Measurements from ENCODE around the gene CSF1R.

CSF1R gene

GRCh38 chr5:150060471-150060870 is 25.9 kb downstream of the CSF1R start:
- TF ChIP-seq EZH2 (IDR thresholded peaks at IDR 0.05; ENCODE audit: borderline replicate concordance, low read length), result no peak
- TF ChIP-seq, protein P1, sequence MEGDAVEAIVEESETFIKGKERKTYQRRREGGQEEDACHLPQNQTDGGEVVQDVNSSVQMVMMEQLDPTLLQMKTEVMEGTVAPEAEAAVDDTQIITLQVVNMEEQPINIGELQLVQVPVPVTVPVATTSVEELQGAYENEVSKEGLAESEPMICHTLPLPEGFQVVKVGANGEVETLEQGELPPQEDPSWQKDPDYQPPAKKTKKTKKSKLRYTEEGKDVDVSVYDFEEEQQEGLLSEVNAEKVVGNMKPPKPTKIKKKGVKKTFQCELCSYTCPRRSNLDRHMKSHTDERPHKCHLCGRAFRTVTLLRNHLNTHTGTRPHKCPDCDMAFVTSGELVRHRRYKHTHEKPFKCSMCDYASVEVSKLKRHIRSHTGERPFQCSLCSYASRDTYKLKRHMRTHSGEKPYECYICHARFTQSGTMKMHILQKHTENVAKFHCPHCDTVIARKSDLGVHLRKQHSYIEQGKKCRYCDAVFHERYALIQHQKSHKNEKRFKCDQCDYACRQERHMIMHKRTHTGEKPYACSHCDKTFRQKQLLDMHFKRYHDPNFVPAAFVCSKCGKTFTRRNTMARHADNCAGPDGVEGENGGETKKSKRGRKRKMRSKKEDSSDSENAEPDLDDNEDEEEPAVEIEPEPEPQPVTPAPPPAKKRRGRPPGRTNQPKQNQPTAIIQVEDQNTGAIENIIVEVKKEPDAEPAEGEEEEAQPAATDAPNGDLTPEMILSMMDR (IDR thresholded peaks at IDR 0.05; ENCODE audit: low read length), result no peak
- no peaks in the 10 kb centered on the region for H3K4me1 ChIP-seq (ENCODE audit: insufficient read depth, low read length, severe bottlenecking)
- H3K9me3 ChIP-seq (ENCODE audit: low read length), result no peaks in the 10 kb centered on the region
- H3K9ac ChIP-seq (ENCODE audit: low read length), result no peak overlapping the region
- H3K79me2 ChIP-seq (ENCODE audit: insufficient read depth, low read length), result no peaks in the 10 kb centered on the region
- H3F3A ChIP-seq (ENCODE audit: insufficient read depth, low read length), result no peaks in the 10 kb centered on the region
- H2AFZ ChIP-seq (ENCODE audit: low read length), result no peak overlapping the region
- 0 out of 2 replicates have a peak, but pooled peaks cover under 1% of the 10 kb centered on the region for H3K36me3 ChIP-seq (ENCODE audit: insufficient read depth, low read length)
- no peak overlapping the region for H3K4me3 ChIP-seq (ENCODE audit: low read depth, low read length, poor library complexity, severe bottlenecking)
- no peaks in the 10 kb centered on the region for H3K9me2 ChIP-seq (ENCODE audit: low read depth, low read length)
- no peak overlapping the region for H3K27ac ChIP-seq (ENCODE audit: low read depth, low read length, poor library complexity, severe bottlenecking)
- no peak overlapping the region for H3K4me2 ChIP-seq (ENCODE audit: low read length)
- no peaks in the 10 kb centered on the region for H4K20me1 ChIP-seq (ENCODE audit: insufficient read depth, low read length)
- H3K27me3 ChIP-seq (ENCODE audit: insufficient read depth, low read length), result 0 out of 2 replicates have a peak, but pooled peaks cover under 1% of the 10 kb centered on the region

DNA sequence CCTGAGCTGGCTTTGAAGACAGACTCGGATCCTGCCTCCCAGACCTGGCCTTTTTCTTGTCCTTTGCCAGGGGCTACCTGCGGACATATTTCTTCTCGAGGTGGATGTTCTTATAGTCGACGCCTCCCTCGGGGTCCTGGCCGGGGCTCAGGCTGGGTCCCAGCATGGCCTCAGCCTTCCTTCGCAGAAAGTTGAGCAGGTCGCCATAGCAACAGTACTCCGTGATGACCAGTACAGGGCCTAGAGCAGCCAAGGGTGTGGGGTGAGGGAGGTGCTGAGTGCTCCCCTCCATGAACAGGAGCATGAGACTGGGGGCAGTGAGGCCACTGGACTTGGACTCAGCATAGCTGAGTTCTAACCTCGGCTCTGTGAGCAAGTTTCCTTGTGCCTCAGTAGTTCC is 26.7 kb downstream of the CSF1R start:
- Histone ChIP-seq H3K9ac (ENCODE audit: low read length) (no peak overlapping the region), H3K79me2 (ENCODE audit: insufficient read depth, low read length) (no peaks in the 10 kb centered on the region), H2AFZ (ENCODE audit: low read length) (no peak overlapping the region), H3K36me3 (ENCODE audit: insufficient read depth, low read length) (peaks cover 9% of the 10 kb centered on the region; the same call in 1 of the 2 replicates), H3K9me2 (ENCODE audit: low read depth, low read length) (no peaks in the 10 kb centered on the region), H3K4me1 (ENCODE audit: insufficient read depth, low read length, severe bottlenecking) (no peaks in the 10 kb centered on the region), H3K27ac (ENCODE audit: low read depth, low read length, poor library complexity, severe bottlenecking) (no peak overlapping the region), H3K27me3 (ENCODE audit: insufficient read depth, low read length) (no peaks in the 10 kb centered on the region), H3F3A (ENCODE audit: insufficient read depth, low read length) (no peaks in the 10 kb centered on the region), H3K4me3 (ENCODE audit: low read depth, low read length, poor library complexity, severe bottlenecking) (no peak overlapping the region), H3K4me2 (ENCODE audit: low read length) (no peak overlapping the region), H4K20me1 (ENCODE audit: insufficient read depth, low read length) (no peaks in the 10 kb centered on the region), H3K9me3 (ENCODE audit: low read length) (no peaks in the 10 kb centered on the region)
- TF ChIP-seq, protein P1 (IDR thresholded peaks at IDR 0.05; ENCODE audit: low read length), result no peak
- TF ChIP-seq EZH2 (IDR thresholded peaks at IDR 0.05; ENCODE audit: borderline replicate concordance, low read length), result no peak

- Histone ChIP-seq H3K9ac (ENCODE audit: low read length) (no peak overlapping the region), H2AFZ (ENCODE audit: low read length) (no peak overlapping the region), H3F3A (ENCODE audit: insufficient read depth, low read length) (no peaks in the 10 kb centered on the region), H3K36me3 (ENCODE audit: insufficient read depth, low read length) (peaks cover 19% of the 10 kb centered on the region), H3K27me3 (ENCODE audit: insufficient read depth, low read length) (no peaks in the 10 kb centered on the region), H3K9me3 (ENCODE audit: low read length) (no peaks in the 10 kb centered on the region), H3K4me1 (ENCODE audit: insufficient read depth, low read length, severe bottlenecking) (no peaks in the 10 kb centered on the region), H3K79me2 (ENCODE audit: insufficient read depth, low read length) (no peaks in the 10 kb centered on the region), H4K20me1 (ENCODE audit: insufficient read depth, low read length) (no peaks in the 10 kb centered on the region), H3K4me2 (ENCODE audit: low read length) (no peak overlapping the region), H3K4me3 (ENCODE audit: low read depth, low read length, poor library complexity, severe bottlenecking) (no peak overlapping the region), H3K9me2 (ENCODE audit: low read depth, low read length) (no peaks in the 10 kb centered on the region), H3K27ac (ENCODE audit: low read depth, low read length, poor library complexity, severe bottlenecking) (no peak overlapping the region)
- TF ChIP-seq EZH2 (IDR thresholded peaks at IDR 0.05; ENCODE audit: borderline replicate concordance, low read length), result no peak
- TF ChIP-seq, protein P1 (IDR thresholded peaks at IDR 0.05; ENCODE audit: low read length), result no peak
These were observed 27.8 kb downstream of the CSF1R start for GRCh38 chr5:150058480-150059126.
